Panc1 (cell line): Measurements from ENCODE around the gene POTED. TPM values are rescaled to one million over a fixed set of nuclear protein-coding genes. Genes with fewer than 3 reads are reported as not detected.
"Not testable (repeated sequence)": the region's sequence is repeated elsewhere in the genome, so short reads cannot be mapped to it uniquely, and the experiment has no call there.

Source experiments
- ATAC-seq: fragments of 200-7000 bp; cut with Tn5 transposase; 2 replicates; pipeline ENCODE4 v1.9.1; 2020; ENCODE audit warnings: mild to moderate bottlenecking, moderate library complexity
- Bru-seq: library from RNA; stranded (reverse); fragments of 400-500 nt; gene quantifications from one replicate; lab custom pipeline; 2021; lab: Mats Ljungman, UMichigan
- BruChase-seq, 2 experiments: library from RNA; stranded (reverse); fragments of 400-500 nt; gene quantifications; one replicate each; lab custom pipeline; 2021; lab: Mats Ljungman, UMichigan
- BruUV-seq: library from RNA; stranded (reverse); fragments of 400-500 nt; replicated peaks from 2 replicates; lab custom pipeline; 2021; lab: Mats Ljungman, UMichigan
- CTCF ChIA-PET: fragments of 300-600 bp; sonication (Branson Sonifier 250); formaldehyde crosslinking; loops from one replicate; lab custom pipeline; 2022; ENCODE audit warnings: antibody characterized with exemption; lab: Charles Lee
- POLR2A ChIA-PET: fragments of 300-600 bp; sonication (Branson Sonifier 250); formaldehyde crosslinking; loops from one replicate; lab custom pipeline; 2022; ENCODE audit warnings: antibody characterized with exemption; lab: Charles Lee
- DNase-seq: peaks from one replicate; pipeline ENCODE4 v3.0.0-alpha.2; 2010; ENCODE audit warnings: low read depth, low spot score
- H3K27ac ChIP-seq: 2 replicates; pipeline ENCODE4 v1.5.1; 2011; ENCODE audit warnings: mild to moderate bottlenecking, low read length, inconsistent platforms
- H3K27me3 ChIP-seq: fragments of 200-500 bp; sonication (Bioruptor generic); 2 replicates; pipeline ENCODE4 v1.6.0; 2014; ENCODE audit warnings: low read length, inconsistent platforms; ENCODE audit not compliant: control insufficient read depth, insufficient read depth
- H3K36me3 ChIP-seq: fragments of 200-500 bp; sonication (Bioruptor generic); 2 replicates; pipeline ENCODE4 v1.5.1; 2014; ENCODE audit warnings: inconsistent platforms, mild to moderate bottlenecking, low read length, moderate library complexity; ENCODE audit not compliant: control insufficient read depth, insufficient read depth
- H3K4me1 ChIP-seq: 2 replicates; pipeline ENCODE4 v1.5.1; 2011; ENCODE audit warnings: inconsistent platforms, mild to moderate bottlenecking, low read length, moderate library complexity; ENCODE audit not compliant: control insufficient read depth, insufficient read depth
- H3K4me3 ChIP-seq, 2 experiments: 2 replicates each; pipeline ENCODE4 v1.5.1; 2011 to 2012; ENCODE audit warnings: low read depth in 2 of 2, low read length in 2 of 2, mild to moderate bottlenecking in 2 of 2, inconsistent platforms in 1 of 2, moderate library complexity in 1 of 2
- H3K9me3 ChIP-seq: fragments of 200-500 bp; sonication (Bioruptor generic); 2 replicates; pipeline ENCODE4 v1.5.1; 2014; ENCODE audit warnings: low read depth, mild to moderate bottlenecking, inconsistent platforms, low read length, moderate library complexity; ENCODE audit not compliant: control insufficient read depth, insufficient read depth
- in situ Hi-C: cut with HindIII; loops from 2 replicates; pipeline ENCODE4 v1.10.0; 2016; ENCODE audit warnings: low sequenced_read_pairs, low pct_unique_long_range_greater_than_20kb
- intact Hi-C: fragments of 100-400 bp; cut with micrococcal nuclease; formaldehyde crosslinking; loops from one replicate; pipeline ENCODE4 v1.10.0; 2022; ENCODE audit not compliant: unreplicated experiment
- long read RNA-seq: library from polyadenylated mRNA; unstranded; transcript quantifications from one replicate; pipeline ENCODE4 v2.0.0, GENCODE V29; 2021; ENCODE audit not compliant: unreplicated experiment
- microRNA-seq: library from miRNA; unstranded; fragments of <30 nt; microRNA quantifications from one replicate; pipeline ENCODE4 v1.1.0, GENCODE V29; 2020; ENCODE audit not compliant: unreplicated experiment
- polyA plus RNA-seq: library from polyadenylated mRNA; unstranded; fragments of >200 nt; gene quantifications from one replicate; pipeline ENCODE4 v1.2.1, GENCODE V29; 2012; ENCODE audit warnings: missing spikeins; ENCODE audit not compliant: insufficient read length
- total RNA-seq: library from RNA; stranded (reverse); gene quantifications from one replicate; pipeline ENCODE4 v1.2.1, GENCODE V29; 2021; ENCODE audit not compliant: unreplicated experiment

The POTED gene
- total RNA-seq (not detected), Bru-seq, nascent RNA (not detected), BruChase-seq, experiment 1, labeled RNA remaining after a 2-hour chase (not detected), BruChase-seq, experiment 2, labeled RNA remaining after a 6-hour chase (not detected)
- not detected for polyA plus RNA-seq
- long read RNA-seq = 0 reads

- CTCF ChIA-PET, H3K36me3 ChIP-seq, POLR2A ChIA-PET, intact Hi-C loops, H3K27ac ChIP-seq, DNase-seq, ATAC-seq, BruUV-seq, H3K4me3 ChIP-seq, H3K4me1 ChIP-seq, H3K27me3 ChIP-seq, H3K9me3 ChIP-seq, in situ Hi-C loops: not testable (repeated sequence)
Observed at GRCh38 chr21:13609477-13609876, at the start of gene POTED. POTED (plus strand) TSS chr21:13609777; CDS start chr21:13610229, 452 bp downstream.

GRCh38 chr21:13650101-13650500 is 40.5 kb downstream of the POTED start:
- BruUV-seq, in situ Hi-C loops, H3K27ac ChIP-seq, H3K4me1 ChIP-seq, H3K9me3 ChIP-seq, DNase-seq, H3K27me3 ChIP-seq, H3K36me3 ChIP-seq, intact Hi-C loops, ATAC-seq, CTCF ChIA-PET, H3K4me3 ChIP-seq, POLR2A ChIA-PET: not testable (repeated sequence)

GRCh38 chr21:13651746-13652145 is 42.2 kb downstream of the POTED start:
- ATAC-seq, H3K27ac ChIP-seq, POLR2A ChIA-PET, CTCF ChIA-PET, intact Hi-C loops, H3K4me1 ChIP-seq, H3K36me3 ChIP-seq, in situ Hi-C loops, BruUV-seq, H3K4me3 ChIP-seq, H3K9me3 ChIP-seq, H3K27me3 ChIP-seq, DNase-seq: not testable (repeated sequence)

Small RNA genes within 50 kb of the gene (microRNA-seq; reads per million reads assigned to microRNA genes)
- gene MIR3118-1 = not detected
